HG02763 (cell line): Measurements from ENCODE around the gene NMNAT2.
"Not testable (repeated sequence)": the region's sequence is repeated elsewhere in the genome, so short reads cannot be mapped to it uniquely, and the experiment has no call there.

Experiments
- ATAC-seq: cut with Tn5 transposase; IDR thresholded peaks from one replicate; pipeline ENCODE4 v1.9.1; 2021; ENCODE audit warnings: mild to moderate bottlenecking, moderate library complexity; ENCODE audit not compliant: unreplicated experiment

Gene NMNAT2

DNA sequence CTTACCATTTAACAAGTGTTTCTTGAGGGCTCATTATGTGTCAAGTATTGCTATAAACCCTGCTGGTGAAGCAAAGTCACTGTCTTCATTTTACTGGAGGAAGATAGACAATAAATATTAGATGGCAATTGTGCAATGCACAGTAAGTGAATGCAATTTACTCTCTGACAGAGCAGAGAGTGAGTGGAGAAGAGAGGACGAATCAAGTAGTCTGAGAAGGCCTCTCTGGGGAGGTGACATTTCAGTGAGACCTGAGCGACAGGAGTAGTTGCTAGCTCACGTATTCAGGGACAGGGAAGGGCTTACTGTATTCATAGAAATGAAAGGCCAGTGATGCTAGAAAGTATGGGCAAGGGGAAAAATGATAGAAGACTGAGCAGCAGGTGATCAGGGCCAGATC lies 1.2 kb upstream of the NMNAT2 start:
- no peak for ATAC-seq

DNA sequence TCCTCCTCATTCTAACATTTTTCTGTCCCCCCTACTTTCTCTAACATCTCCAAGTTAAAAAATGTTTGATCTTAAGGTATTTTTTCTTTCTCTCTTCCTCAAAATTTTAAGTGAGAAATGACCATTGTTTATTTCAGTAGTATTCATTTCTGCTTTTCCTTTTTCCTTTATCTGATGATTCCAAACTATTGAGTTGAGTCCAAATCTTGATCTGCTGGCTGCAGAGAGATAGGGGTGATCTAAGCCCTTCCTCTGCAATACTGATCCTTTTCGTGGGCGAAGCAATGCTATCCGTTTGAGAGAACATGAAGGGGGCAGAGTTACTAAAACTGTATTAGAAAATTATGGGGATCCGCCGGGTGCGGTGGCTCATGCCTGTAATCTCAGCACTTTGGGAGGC lies 516 bp upstream of the NMNAT2 start:
- no peak for ATAC-seq

DNA sequence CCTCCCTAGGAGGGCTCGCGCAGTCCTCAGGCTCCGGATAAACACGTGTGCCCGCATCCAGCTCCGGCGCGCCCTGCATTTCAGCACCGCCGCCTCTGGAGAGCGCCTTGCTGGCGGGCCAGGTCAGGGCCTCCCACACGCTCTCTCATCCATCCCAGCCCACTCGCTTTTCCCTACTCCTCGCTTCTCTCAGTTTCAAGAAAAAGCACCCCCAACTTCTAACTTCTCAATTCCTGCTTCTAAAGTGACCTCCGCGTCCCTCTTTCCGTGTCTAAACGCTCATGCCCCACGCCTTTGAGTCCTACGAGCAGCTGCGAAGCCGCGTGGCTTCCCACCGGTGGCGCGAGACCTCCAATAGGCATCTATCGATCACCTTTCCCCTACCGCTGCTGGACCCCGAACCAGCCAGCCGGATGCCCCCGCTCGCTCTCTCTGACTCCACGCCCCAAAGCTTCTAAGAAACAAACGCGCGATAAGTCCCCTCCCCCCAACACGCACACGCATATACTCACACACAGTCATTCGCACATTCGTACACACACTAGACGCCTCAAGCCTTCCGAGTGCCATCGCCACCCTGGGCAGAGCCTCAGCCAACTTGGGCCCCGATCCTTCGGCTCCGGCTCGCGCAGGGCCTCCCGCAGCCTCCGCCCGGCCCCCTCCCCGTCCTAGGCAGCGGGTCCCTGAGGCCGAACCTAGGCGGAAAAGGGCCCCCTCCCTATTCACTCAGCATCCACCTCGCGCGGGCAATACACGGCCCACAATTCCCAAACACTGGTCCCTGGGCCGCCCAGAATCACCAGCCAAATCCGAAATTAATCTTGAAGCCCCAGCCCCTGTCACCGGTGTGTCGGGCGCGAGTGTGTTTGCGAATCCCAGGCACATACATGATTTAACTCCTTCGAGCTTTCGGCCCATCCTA lies 1.1 kb downstream of the NMNAT2 start:
- no peak for ATAC-seq

DNA sequence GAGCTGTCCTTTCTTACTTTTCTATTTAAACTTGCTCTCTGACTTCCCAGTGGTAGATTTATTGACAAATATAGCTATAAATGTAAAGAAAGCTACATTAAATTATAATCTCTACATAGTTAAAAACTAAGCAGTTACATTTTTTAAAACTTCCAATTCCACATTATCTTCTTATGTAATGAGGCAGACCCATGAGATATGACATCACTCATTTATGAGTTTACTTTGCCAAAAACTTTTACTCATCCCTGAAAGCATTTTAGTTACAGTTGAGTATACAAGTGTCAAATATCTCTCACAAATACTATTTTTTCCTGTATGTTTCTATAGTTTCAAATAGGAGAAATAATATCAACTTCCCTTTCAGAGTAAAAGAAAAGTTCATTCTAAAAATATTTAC lies 3.8 kb downstream of the NMNAT2 start:
- no peak for ATAC-seq

DNA sequence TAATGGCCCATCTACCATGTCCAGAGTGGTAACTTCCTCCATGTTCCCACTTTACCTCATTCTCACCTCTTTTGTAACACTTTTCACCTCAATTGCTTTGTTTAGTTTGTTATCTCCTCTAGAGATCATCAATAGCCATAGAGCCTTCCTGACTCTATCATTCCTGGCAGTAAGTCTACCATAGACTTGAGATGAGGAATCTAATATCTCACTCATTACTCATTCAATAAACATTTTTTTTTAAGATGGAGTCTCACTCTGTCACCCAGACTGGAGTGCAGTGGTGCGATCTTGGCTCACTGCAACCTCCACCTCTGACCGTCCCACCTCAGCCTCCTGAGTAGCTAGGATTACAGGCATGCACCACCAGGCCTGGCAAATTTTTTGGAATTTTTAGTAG lies 7.1 kb downstream of the NMNAT2 start:
- no peak for ATAC-seq

DNA sequence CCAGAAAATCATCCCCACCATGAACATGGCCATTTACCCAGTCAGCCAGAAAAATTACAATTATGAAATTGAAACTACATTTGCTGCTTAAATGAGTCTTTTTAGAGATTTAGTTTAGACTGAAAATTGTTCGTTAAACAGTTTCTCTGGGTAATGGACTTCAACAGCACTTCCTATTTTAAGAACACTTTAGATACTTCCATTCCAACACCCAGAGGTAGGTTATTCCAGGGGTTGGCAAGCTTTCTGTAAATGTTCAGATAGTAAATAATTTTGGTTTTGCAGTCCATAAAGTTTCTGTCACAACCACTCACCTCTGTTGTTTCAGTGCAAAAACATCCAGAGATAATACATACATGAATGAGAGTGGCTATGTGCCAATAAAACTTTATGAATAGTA lies 10.2 kb downstream of the NMNAT2 start:
- no peak for ATAC-seq

DNA sequence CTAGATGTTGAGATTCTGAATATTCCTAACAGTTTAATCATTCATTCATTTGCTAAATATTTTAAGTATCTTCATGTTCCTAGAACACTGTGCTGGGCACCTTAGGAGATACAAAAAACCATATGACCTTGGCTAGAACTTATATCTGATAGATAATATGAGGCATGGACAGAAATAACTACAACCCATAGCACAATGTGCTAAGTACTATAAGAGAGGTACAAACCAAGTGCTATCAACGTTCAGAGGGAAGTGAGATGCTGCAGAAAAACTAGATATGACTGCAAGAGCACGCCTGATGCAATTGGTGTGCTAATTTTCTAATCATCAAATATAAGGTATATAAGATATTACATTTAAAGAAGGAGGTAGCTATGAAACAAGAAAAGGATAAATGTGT lies 10.7 kb downstream of the NMNAT2 start:
- no peak for ATAC-seq

DNA sequence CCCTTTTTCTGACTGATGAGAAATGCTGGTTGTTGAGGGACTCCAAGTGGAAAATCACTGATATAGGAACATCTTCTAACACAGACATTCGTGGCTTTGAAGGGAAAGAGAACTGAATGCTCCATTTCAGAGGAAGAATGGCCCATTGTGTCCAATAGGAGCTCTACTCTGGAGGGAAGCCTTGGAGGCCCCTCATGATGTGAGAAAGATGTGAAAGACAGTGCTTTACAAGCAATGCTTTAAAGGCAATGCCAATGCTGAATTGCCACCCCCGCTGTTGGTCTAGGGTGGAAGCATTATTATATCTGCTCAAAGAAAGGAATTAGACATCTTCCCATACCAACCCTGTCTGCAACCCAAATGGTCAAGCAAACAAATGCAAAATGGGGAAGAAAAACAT lies 13.7 kb downstream of the NMNAT2 start:
- no peak for ATAC-seq

DNA sequence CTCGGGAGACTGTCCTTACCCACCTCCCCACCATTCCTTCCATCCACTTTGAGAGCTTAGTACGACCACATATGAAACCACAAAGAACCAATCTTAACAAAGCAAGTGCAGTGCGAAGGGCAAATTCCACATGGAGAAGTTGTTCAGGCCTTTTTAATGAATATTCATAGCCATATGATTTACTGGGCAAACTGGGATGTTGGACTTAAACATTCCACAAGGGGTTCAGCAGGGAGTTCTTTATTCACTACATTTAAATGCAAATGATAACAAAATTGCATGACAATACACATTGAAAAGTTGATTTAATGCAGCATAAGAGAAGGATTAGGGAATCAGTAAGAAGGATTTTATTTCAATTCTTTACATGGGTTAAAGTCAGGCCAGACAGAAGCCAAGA lies 14.7 kb downstream of the NMNAT2 start:
- no peak for ATAC-seq

DNA sequence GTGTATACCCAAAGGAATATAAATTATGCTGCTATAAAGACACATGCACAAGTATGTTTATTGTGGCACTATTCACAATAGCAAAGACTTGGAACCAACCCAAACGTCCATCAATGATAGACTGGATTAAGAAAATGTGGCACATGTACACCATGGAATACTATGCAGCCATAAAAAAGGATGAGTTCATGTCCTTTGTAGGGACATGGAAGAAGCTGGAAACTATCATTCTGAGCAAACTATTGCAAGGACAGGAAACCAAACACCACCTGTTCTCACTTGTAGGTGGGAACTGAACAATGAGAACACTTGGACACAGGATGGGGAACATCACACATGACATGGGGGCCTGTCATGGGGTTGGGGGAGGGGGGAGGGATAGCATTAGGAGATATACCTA lies 16.6 kb downstream of the NMNAT2 start:
- not testable (repeated sequence) for ATAC-seq

DNA sequence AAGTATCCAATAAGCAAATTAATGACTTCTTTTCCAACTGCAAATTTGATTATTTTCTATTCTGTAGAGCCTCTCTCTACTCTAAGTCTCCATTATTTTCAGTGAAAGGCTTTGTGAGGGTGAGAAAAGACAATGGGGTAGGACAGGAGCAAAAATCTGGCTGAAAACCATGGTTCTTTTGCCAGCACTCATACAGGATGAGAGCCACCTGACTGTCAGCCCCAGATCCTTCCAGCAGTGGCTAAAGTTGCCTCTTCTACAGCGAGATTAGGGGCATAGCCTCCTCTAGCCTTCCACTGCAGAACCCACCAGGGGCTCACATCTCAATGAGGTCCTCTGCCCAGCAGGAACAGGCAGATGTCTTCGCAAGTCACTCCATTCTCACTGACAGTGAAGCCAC lies 23.7 kb downstream of the NMNAT2 start:
- ATAC-seq, result no peak

DNA sequence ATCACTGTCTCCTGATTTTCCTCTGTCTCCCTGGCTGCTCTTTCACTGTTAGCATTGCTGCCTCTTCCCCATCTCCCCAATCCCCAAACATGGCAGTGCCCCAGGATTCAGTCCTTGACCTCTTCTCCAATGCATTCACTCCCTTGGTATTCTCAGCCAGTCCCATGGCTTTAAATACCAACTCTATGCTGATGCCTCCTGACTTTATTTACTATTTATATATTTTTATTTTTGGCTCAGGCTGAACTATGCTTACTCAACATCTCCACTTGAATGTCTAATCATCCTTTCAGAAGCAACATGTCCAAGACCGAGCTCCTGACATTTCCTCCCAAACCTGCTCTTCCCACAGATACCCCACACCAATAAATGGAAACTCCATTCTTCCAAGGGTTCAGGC lies 26.3 kb downstream of the NMNAT2 start:
- ATAC-seq, result no peak

DNA sequence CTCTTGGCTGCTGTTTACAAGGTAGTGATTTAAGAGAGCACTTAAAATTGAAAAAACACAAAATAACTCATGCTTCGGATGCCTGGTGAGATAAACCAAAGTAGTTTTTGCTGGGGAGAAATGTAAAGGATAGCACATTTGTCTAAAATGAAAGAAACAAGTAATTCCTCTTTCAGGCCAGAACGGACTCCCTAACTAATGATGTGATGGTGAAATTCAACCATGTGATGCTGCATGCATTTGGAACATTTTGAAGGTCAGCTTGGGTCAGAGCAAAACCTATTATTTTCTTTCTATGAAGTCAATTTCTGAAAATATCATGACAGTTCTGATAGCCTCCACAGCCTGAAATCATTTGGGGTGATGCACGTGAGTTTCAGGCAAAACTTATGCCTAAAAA lies 27.6 kb downstream of the NMNAT2 start:
- ATAC-seq, result no peak

DNA sequence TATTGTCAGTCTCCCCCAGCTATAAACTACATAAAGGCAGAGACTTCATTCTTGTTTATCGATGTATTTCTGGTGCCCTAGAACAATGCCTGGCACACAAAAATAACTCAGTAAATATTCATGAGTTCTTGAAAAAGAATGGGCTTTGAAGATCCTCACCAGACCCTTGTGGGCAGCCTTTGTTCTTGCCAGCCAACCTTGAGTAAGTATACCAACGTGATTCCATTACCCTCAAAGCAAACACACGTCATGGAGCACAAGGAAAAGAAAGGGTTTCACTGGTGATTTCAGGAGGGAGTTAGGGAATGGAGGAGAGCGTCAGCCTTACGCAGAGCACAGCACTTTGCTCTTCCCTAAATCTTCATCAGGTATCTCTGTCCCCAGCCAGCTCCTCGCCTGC lies 29.4 kb downstream of the NMNAT2 start:
- no peak for ATAC-seq

DNA sequence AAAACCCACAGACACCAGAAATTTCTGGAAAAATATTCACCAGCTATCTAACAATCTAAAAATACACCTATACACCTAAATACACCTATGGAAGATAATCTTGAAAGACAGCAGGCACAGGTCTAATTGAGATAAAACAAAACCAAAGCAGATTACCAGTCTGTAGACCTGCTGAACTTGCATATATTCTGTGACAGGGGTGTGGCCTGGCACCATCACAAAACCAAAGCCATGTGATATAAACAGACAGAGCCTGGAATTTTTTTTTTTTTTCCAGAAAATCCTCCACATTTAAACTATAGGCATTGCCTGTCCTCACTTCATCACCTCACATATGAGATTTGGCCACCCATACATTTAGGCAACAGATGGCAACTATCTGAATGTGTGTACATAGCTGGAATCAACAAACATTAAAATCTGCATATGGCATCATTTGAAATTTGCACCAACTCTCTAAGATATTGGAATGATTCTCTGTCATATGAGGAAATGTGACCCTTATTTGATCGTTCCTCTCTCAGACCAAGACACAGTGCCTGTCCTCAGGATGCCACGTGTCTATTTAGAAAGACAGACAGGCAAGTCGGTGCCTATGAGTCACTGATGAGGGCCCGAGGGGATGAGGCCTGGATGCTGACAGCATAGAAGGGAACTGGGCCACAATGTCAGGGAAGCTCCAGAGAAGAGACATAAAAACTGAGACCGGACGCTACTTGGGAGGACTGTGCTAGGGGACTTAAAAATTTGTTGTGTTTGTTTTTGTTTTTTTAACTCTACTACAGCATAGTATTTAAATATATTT lies 32.6 kb downstream of the NMNAT2 start:
- ATAC-seq, result no peak

DNA sequence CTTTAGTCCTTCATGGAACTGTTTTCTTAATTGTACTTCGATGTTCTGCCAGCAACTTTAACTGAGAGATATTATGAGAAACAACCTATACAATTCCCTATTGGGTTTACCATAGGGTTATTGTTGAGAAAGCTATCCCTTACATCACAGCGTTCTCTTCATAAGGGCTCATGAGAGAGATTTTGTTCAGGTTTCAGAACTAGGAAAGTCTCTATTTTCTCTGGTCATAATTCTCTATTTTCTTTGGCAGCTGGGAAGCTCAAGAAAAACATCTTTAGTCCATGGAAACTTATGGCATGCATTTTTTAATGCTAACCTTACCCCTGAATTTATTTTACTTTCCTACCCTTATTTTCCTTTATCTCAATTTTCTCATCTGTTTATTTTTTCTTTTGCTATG lies 38.2 kb downstream of the NMNAT2 start:
- ATAC-seq, result no peak

DNA sequence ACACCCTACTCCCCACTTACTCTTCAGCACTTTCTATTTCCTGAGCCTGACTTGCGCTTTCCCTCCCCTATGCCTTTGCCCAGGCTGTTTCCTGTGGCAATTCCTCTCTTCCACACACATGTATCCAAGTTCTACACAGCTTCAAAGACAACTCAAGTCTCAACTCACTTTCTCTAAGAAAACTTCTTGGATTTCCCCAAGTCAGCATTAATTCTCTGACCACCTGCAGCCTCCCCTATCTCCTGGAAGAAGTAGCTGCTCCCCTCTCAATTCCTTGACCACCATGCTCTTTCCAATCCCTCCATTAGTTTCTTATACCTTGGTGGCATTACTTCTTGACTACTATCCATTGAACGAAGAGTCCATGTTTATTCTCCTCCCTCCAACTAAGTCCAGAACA lies 42.8 kb downstream of the NMNAT2 start:
- no peak for ATAC-seq

DNA sequence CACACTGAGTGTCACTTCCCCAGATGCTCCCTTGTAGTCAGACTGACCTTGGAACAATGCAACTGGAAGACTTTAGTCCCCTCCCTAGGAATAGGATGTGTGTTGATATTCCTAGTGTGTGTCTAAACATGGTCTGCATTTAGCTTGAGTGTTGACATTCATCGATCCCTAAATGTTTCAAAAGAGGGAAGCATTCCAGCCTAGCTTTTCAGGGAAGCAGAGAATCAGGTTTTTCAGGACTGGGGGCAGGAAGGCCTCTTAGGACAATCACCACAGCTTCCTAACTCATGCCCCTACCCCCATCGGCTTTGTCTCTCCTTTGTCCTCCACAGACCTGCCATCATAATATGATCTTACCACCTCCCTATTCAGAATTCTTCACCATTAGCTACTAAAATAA lies 43.4 kb downstream of the NMNAT2 start:
- no peak for ATAC-seq

DNA sequence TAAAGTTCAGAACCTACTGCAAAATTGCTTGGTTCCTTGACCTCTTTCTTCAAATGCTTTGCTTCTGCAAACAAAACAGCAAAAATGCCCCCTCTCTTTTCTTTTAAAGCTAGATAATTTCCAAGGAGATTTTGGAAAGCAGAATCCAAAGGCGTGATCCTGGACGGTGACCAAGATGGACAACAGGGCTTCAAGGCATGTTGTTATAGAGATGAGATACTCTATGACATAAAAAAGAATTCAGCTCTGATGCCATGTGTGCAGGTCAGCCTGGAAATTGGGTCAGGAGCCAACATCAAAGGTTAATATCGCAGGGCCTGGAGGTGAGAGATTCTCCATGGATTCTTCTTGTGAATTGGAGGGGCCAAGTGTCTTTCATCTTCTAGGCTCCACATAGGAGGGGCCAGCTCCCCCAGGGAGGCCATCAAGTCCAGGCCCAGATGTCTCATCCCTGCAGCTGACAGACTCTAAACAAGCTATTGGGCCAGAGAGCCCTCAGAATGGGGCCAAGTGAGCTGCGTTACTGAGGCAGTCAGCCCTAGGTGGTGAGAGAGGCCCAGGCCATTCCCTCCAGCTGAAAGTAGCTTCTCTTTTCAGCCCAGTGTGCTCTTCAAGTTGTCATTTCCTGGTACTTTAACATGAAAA lies 45.5 kb downstream of the NMNAT2 start:
- ATAC-seq, result no peak

DNA sequence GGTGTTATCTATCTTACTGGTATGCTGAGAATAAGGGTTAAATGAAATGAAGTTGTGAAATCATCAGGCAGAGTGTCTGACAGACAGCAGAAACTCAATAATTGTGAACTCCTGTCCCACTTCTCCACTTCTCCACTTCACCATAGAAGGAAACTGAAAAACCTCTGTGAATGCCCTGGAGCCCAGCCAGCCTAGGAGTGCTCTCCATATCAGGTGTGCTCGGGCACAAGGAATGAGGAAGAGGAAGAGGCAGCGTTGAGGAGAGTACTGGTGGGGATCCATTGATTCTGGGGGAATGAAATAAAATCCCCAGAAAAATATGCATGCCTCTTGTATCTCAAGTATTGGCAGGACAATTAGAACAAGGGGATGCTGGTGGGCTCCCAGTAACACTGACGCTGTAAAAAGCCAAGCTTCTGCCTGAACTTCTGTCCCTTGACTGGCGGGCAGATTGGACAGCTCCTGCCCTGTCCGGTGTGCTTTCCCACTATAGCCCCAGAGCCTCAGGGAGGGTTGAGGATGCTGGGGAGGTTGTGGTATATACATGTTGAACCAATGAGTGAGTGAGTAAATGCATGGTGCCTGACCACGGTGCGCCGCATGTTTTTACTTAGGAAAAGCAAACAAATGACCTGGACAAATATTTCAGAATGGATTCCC lies 47.7 kb downstream of the NMNAT2 start:
- ATAC-seq, result no peak
